GM20431 (cell line): ENCODE measurements around the gene RNU2-63P.
"Not testable (repeated sequence)": the region's sequence is repeated elsewhere in the genome, so short reads cannot be mapped to it uniquely, and the experiment has no call there.

Experiments used
- in situ Hi-C: fragments of 300-500 bp; cut with MseI, MboI; formaldehyde crosslinking; loops from one replicate; pipeline ENCODE4 v1.15.0; 2020; ENCODE audit warnings: low sequenced_read_pairs; ENCODE audit not compliant: unreplicated experiment

The RNU2-63P gene

DNA sequence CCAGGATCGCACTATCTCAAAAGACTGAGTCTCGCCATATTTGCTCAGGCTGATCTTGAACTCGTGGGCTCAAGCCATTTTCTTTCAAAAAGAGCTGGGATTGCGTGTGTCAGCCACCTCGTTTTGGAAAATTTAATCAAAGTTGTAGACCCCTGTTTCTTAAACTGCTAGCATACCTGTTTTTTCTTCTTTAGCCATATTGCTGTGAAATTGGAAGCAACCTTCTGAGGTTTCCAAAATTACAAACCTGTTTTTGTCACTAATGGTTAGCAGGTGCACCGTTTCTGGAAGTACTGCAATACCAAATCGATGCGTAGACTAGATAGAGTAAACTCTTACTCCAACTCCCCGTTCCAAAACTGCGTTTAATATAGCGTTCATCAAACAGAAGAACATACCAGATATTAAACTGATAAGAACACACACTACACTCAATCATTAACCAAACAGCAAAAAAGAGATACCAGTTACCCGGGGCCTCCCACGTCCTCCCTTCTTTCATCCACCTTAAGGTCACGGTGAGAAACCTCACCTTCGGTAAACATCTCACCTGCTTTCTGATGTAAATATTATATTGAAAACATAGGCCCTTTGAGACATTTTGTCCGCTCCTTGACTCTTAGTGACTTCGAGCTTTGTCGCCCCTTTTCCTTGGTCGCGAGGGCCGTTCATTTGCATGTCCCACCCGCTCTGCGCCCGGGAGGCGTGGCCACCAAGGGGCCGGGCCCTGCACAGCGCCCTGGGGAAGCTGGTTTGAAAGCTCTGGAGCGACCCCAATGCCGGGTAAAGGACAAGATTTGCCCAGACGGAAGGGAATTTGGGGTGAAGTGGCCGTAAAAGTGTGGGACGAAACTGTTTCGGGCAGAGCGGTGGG, at the start of gene RNU2-63P:
RNU2-63P (minus strand) TSS at position 462 of the 874 bp plus-strand sequence.
- in situ Hi-C loops = no loop called here

DNA sequence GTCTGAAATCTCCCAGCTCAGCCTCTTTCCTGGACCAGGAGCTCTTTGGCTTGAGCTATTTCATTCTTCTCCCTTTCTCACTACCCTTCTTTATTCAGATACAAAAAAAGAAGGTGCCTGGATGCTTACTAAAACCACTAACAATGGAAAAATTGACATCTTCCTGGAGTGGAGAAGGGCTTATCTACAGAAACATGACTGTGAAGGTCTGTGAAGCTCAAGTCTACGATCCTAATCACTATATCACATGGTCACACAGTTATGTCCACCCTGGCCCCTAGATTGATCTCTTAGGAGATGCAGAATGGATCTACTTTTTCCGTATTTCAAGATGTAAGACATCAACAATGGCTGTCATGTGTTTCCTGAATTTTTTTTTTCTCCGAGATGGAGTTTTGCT, 44.9 kb upstream of the RNU2-63P start:
- in situ Hi-C loops = loop anchor here (10.0 kb wide), 1 partner anchor 104 kb away; no protein-coding TSS in a partner anchor

DNA sequence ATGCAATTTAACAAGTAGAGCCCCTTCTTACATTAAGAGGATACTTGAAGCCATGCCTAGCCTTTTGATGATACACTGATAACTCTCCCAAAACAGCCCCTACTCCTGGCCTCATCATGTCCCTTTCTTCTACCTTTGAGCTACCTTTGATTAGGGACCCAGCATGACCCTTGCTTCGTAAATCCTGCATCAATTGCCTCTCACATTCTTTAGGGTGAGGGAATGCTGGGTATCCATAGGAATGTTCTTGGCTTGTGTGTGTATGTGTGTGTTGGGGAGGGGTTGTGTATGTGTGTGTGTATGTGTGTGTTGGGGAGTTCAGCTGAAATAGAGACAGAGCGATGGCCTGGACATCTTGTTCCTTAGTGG, 44.5 kb upstream of the RNU2-63P start:
- in situ Hi-C loops = loop anchor here (10.0 kb wide), 1 partner anchor 104 kb away; no protein-coding TSS in a partner anchor

DNA sequence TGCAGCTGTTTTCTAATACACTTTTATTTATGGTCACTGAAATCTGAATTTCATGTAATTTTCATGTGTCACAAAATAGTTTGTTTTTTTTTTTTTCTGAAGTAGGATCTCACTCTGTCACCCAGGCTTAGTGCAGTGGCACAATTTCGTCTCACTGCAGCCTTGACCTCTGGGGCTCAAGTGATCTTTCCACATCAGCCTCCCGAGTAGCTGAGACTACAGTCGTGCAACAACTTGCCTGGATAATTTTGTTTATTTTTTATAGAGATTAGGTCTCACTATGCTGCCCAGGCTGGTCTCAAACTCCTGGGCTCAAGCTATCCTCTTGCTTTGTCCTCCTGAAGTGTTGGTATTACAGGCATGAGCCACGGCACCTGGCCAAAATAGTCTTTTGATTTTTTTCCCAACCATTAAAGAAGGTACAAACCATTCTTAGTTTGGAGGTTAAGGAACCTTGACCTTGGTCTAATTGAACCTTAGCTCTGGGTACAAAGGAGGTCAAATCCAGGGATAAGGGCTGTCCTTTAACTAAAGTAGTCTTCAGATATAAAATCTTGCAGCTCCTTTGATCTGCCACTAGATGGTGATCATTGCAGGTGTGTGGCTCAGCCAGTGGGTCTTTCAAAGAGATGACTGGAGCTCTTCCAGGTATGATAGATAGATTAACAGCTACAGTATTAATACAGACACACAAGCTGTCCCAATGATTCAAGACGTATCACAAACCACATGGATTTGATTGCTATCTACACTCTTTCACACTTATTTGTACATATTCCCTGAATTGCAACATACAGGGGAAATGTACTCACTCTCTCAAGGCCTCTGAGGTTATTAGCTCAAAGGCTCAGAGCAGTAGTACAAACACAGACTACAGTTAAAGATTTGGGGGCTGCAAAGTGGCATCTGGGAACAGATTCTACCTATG, 43.9 kb upstream of the RNU2-63P start:
- in situ Hi-C loops = loop anchor here (10.0 kb wide), 1 partner anchor 105 kb away; no protein-coding TSS in a partner anchor

DNA sequence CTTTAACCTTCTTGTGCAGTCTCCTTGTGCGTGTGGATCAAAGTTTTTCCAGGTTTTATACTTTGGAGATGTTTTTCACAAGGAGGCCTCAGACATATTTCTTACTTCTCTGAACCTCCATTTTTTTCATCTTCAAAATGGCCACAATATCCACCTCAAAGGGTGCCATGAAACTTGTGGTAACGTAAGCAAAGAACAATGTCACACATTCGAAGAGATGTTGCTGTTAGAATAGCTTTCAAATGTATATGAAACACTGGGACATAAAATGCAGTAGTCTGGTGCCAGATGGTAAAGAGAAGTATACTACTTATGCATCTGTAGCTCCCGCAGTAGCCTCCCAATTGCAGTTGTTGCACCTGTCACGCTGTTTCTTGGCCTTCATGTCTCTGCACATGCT, 41.8 kb upstream of the RNU2-63P start:
- in situ Hi-C loops = no loop called here

DNA sequence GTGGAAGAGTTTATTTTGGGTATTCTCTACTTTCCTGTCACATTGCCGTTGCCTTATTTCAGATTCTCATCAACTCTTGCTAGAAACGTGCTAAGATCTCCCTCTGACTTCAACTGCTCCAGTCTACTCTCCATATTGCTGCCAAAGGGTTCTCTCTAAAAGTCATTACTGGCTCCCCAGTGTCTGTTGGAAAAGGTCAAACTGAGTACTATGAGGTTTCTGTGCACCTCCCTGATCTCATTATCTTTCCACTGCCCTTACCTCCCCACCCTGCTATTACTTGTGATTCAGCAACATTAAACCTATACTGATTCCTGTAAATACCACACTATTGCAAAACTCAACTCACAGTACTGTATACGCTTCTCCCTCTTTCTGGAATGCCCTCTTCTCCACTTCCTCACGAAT, 41.1 kb upstream of the RNU2-63P start:
- in situ Hi-C loops = no loop called here

DNA sequence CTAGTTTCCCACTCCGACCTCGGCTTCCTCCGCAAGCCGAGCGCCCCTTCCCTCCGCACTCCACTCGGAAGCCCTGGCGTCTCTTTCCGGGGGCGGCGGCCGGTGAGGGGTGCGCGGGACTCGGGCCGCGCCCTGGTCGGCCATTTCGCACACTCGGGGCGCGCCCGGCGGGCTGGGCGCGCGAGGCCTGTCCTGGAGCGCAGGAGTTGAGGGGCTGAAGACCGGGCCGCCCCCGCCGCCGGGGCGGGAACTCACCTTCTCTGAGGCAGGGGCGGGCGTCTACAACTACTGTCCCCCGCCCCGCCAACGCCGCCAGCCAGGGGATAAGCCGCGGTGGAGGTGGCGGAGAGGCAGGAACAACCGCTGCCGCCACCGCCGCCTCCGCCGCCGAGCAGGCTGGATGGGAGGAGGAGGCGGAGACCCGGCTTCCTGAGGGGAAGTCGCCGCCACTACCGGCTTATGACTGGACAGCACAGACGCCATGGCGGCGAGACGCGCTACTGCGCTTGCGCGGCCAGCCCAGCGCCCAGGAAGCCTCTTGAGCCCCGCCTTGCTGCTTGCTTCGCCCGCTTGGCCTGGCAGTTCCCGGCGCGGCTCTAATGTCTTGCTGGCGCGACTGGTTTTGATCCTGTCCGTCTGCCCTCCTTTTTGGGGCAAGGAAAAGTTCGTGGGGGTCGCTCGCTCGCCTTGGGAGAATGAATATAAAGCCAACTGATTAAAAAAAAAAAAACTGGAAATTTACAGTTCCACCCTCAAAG, 39.2 kb upstream of the RNU2-63P start, which contains the start of gene KRCC1:
KRCC1 (minus strand) TSS at position 413 of the 758 bp plus-strand sequence. CDS start 27,220 bp downstream, outside the sequence.
- in situ Hi-C loops = no loop called here

DNA sequence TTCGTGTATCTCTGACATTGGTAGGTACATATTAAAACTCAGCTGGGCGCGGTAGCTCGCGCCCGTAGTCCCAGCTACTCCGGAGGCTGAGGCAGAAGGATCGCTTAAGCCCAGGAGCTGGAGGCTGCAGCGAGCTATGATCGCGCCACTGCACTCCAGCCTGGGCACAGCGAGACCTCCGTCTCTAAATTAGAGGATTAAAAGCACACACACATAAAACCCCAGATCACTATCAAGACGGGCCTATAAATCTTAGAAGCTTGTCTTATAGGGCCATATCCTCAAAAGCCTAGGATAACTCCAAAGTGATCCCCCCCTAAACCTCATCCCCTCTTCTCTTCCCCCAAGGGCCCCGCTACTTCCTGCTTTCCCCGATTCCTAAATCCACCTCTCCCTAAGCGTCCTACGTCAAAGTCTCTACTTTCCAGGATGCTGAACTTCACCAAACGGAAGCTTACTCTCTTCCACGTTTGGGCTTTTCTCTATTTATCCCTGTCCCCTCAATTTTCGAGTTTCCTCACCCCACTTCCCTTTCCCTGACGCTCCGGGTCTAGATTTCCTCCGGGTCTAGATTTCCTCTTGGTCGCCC, 38.5 kb upstream of the RNU2-63P start:
- in situ Hi-C loops = no loop called here

DNA sequence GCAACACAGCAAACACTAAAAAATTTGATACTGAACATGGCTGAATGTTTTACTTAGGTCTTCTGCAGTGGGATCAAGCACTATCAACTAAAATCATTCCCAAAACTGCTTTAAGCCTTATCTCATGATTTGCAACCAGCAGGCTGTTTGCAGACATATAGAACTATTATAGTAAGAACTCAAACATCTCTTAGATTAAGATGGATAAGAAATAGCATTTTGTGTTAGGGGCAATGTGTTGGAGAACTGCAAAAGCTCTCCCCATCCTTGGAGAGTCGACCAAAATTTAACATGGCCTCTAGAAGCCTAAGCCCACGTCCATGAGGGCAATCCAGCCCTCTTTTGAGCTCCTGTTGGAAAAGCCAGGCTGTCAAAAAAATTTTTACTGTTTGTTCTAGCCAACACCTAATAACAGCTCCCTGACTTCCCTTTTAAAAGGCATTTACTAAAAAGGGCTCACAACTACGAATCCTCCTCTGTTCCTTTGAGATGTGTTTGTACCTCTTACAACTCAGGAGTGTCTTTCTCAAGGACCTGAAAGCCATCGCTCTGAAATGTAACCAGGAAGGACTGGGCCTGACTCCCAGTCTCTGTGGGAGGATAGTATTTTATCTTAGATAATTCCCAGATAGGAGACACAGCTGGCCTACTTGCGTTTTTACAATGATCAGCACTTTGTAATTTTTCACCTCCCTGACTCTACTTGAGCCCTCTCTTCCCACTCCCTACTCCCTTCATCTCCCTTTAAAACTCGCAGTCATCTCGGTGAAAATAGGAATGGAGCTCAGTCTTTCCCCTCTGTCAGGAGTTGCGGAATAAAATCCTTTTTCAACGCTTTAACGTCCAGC, 37.8 kb upstream of the RNU2-63P start:
- in situ Hi-C loops = no loop called here

DNA sequence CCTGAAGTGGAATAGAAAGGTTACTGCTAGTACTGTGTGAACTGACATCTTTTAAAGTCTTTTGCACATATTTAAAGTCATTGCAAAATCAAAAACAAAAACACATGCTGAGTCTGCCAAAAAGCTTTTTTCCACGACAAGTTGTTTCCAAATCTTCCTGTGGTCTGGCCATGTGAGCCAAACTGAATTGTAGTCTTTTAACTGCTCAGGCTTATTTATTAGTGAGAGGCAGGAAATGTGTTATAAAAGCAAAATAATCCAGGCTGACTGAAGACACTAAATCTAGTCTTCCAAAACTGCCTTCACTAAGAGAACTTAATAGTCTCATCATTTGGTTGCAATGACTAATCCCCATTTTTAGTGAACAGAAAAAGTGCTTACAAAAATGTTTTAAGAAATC, 36.9 kb upstream of the RNU2-63P start:
- in situ Hi-C loops = no loop called here

DNA sequence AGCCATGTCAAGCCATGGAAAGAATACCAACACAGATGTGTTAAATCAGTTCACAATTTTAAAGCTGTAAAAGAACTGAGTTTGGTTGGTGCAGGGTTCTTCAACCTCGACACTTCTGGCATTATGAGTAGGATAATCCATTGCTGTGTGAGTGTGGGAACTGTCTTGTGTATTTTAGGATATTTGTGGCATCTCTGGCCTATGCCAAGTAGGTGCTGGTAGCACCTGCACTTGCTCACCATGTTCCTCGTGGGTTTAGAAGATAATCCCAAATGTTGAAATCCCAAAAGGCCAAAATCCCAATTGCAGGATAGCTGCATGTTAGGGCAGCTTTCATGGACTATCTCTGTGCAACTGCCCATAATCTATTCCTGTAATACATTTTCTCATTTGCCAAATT, 35.4 kb upstream of the RNU2-63P start:
- in situ Hi-C loops = no loop called here

DNA sequence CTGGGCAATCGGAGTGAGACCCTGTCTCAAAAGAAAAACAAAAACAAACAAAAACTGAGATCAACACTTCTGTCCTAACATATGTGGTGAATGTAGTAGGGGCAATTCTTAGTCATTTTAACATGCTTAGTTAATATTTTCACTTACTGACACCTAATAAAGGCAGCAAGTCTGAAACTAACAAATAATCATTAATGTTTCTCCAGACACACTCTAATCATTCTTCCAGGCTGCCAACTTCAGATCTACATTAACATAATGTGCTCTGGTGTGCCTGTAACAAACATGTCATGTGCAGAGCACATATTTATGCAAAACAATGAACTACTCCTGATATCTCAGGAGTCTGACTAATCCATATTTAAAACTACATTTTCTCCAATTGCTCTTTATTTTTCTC, 33.3 kb upstream of the RNU2-63P start:
- in situ Hi-C loops = no loop called here

DNA sequence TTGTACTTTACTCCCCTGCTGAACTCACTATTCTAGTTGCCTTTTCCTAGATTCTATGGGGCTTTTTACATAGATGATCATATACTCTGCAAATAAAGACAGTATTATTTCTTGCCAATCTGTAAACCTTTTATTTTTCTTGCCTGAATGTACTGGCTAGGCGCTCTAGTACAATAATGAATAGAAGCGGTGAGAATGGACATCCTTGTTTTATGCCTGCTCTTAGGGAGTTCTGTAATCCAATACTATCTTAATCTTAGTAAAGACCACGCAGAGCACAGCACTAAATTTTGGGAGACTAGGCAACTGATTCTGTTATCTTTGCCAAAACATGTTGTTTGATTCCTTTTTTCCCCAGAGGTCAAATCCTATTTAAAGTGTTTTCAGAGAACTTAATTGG, 32.2 kb upstream of the RNU2-63P start:
- in situ Hi-C loops = no loop called here

DNA sequence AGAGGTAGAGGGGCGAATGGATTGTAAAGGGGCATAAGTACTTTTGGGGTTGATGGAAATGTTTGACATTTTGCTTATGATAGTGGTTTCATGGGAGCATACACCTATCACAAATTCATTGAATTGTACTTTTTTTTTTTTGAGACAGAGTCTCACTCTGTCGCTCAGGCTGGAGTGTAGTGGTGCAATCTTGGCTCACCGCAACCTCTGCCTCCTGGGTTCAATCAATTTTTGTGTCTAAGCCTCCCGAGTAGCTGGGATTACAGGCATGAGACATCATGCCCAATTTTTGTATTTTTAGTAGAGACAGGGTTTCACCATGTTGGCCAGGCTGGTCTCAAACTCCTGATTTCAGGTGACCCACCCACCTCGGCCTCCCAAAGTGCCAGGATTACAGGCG, 29.2 kb upstream of the RNU2-63P start:
- in situ Hi-C loops = not testable (repeated sequence)

DNA sequence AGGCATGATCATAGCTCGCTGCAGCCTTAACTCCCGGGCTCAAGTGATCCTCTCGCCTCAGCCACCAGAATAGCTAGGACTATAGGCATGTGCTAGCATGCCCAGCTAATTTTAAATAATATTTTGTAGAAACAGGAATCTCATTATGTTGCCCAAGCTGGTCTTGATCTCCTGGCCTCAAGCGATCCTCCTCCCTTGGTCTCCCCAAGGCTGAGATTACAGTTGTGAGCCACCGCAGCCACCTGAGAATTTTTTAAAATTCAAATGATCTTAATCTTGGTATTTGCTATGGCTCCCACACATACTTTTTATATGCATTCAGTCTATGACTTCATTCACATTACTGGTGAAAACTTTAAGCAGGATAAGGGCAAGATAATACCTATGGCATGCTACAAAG, 26.1 kb upstream of the RNU2-63P start:
- in situ Hi-C loops = no loop called here

DNA sequence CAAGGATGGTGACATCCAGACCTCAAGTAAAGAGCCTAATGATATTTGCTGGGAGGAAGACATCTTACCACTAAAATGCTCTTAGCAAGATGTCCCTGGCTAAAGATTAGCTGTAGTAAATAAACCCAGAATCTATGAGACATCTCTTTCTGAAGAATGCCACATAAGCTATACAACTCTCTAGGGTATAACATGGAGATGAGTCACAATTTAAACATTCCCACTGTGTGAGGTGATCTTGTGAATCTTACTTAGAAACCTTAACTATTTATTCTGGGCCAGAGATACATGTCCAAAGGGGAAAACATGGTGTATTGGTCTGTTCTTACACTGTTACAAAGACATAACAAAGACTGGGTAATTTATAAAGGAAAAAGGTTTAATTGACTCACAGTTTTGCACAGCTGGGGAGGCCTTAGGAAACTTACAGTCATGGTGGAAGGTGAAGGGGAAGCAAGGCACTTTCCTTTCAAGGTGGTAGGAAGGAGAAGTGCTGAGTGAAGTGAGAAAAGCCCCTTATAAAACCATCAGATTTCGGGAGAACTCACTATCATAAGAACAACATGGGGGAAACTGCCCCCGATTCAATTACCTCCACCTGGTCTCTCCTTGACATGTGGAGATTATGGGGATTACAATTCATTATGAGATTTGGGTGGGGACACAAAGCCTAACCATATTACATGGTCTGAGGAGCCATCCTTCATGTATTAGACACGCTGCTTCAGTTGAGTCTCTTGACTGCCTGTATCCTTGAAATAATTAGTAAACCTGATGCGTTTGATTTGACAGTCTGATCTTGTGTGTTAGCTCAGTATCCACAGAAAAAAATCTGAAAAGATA, 22.1 kb upstream of the RNU2-63P start:
- in situ Hi-C loops = no loop called here

DNA sequence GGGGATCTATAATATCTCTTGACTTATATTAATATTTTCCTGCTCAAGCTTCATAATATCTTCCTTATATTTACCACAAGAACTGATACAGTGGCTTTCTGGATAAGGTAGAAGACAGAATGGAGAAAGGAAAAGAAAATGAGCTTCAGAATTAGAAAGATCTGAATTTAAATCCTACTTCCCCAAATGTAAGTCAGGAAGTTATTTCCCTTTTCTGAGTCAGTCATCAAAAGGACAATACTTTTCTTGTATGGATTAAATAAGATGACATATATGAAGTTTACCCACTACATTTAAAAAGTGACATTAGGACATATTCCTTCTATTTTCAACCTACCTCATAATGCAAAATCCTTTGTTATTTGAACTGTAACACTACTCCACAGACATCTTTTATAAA, 20.3 kb upstream of the RNU2-63P start:
- in situ Hi-C loops = no loop called here

DNA sequence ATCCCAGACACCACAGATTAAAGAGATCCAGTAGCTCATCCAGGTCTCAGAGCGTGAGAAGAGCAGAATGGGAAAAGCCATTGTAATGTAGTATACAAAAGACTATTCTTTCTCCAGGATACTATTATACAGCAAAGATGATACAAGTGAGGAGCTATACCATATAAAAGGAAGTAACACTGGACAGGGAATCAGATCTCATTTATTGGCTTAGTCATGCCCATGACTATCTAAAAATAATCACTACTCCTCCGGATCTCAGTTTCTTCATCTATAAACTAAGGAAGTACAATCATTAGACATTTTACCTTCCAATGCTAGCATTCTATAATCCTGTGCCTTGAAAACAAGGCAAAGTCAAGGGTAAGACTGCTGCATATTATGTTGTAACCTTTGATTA, 19.8 kb upstream of the RNU2-63P start:
- in situ Hi-C loops = no loop called here
